ENCODE results near the gene KNTC1.

GRCh38 chr12:122506393-122506938 lies 20.6 kb upstream of the KNTC1 start:
- TF ChIP-seq EZH2 (IDR thresholded peaks at IDR 0.05; ENCODE audit: borderline replicate concordance, low read depth, low read length, poor library complexity, severe bottlenecking) (no peak), CTCF (conservative IDR thresholded peaks at IDR 0.05; ENCODE audit: low read depth, low read length) (no peak)
